ENCODE data around the gene USP32. TPM values are rescaled to one million over a fixed set of nuclear protein-coding genes. Genes with fewer than 3 reads are reported as not detected.

Gene USP32
- total and polyA plus RNA-seq, 7 experiments from 2014 or later, result 6.6 to 58.1 (median 35.2) TPM

DNA sequence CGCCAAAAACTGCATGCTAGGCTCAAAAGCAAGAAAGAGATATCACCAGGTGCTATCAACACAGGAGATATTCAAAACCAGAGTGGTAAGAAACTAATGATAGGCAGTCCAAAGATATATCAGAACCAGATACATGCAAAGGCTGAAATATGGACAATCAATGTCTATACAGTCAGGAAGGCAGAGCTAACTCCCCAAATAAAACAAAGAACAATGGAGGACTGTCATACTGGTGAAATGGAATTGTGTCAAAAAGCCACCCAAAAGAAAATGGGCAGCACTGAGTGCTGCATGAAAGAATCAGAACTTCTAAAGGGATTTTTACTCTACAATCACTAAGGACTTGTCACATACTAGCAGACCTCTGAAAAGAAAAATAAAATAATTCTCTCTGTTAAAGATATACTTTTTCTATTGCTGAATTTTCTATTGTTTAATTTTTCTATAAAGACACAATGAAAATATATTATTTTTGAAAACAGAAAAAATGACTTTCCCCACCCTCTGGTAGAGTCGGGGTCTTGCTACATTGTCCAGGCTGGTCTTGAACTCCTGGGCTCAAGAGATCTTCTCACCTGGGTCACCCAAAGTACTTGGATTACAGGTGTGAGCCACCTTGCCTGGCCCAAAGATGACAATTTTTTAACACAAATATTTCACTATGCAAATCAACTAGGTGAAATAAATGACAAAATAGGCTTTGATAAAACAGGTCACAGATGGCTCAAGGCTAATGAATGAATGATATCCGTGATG lies 98.2 kb downstream of the USP32 start:
- H3K4me1 ChIP-seq (ENCODE audit: control insufficient read depth in 2 of 2, insufficient read depth in 2 of 2, low read length in 2 of 2), result no peaks in the 10 kb centered on the region
- Mint-ChIP-seq H3K27ac (no peak overlapping the region), H3K36me3 (peaks cover 10 to 50% (median 26%) of the 10 kb centered on the region in 5 donors), H3K9me3 (peaks cover 0 to 2% (median 0%) of the 10 kb centered on the region in 11 donors), H3K4me3 (no peak overlapping the region), H3K4me1 (peaks cover 0 to 21% (median 4%) of the 10 kb centered on the region in 7 donors), H3K27me3 (no peaks in the 10 kb centered on the region)
- no peaks in the 10 kb centered on the region for H3K9me3 ChIP-seq (ENCODE audit: control insufficient read depth in 2 of 3, low read length in 3 of 3)
- H3K4me3 ChIP-seq (ENCODE audit: low read length), result no peak overlapping the region
- intact Hi-C loops (cut with micrococcal nuclease), result no loop called here
- POLR2A ChIA-PET, result no interaction called here
- H3K27me3 ChIP-seq (ENCODE audit: control insufficient read depth in 2 of 2, insufficient read depth in 2 of 2, low read length in 2 of 2), result no peaks in the 10 kb centered on the region
- no peaks in the 10 kb centered on the region for H3K36me3 ChIP-seq (ENCODE audit: control insufficient read depth in 2 of 3, insufficient read depth in 3 of 3, low read length in 3 of 3)
- no peak overlapping the region for H3K27ac ChIP-seq (ENCODE audit: low read depth, low read length)
- no peak for DNase-seq
- no peak for ATAC-seq
- CTCF ChIA-PET, result no interaction called here

DNA sequence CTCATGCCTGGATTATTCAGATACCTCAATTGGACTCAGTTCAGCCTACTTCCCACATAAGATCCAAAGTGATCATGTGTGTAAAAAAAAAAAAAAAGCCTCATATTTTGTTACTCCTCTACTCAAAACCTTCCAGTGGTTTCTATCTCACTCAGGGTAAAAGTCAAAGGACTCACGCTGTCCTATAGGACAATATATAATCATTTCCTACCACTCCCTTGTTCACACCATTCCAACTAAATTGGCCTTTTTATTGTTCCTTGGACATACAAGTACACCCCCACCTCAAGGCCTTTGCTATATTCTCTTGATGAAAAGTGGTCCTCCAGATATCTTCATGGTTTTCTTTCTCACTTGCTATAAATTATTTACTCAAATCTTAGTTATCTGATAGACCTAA lies 99.2 kb downstream of the USP32 start:
- Histone ChIP-seq H3K4me3 (ENCODE audit: low read length) (no peak overlapping the region), H3K36me3 (ENCODE audit: control insufficient read depth in 2 of 3, insufficient read depth in 3 of 3, low read length in 3 of 3) (no peaks in the 10 kb centered on the region), H3K27me3 (ENCODE audit: control insufficient read depth in 2 of 2, insufficient read depth in 2 of 2, low read length in 2 of 2) (no peaks in the 10 kb centered on the region), H3K9me3 (ENCODE audit: control insufficient read depth in 2 of 3, low read length in 3 of 3) (no peaks in the 10 kb centered on the region), H3K4me1 (ENCODE audit: control insufficient read depth in 2 of 2, insufficient read depth in 2 of 2, low read length in 2 of 2) (no peaks in the 10 kb centered on the region), H3K27ac (ENCODE audit: low read depth, low read length) (no peak overlapping the region)
- no peak for DNase-seq
- intact Hi-C loops (cut with micrococcal nuclease), result no loop called here
- Mint-ChIP-seq H3K27ac (no peak overlapping the region), H3K4me1 (peaks cover 0 to 21% (median 4%) of the 10 kb centered on the region in 7 donors), H3K9me3 (peaks cover 0 to 2% (median 0%) of the 10 kb centered on the region in 11 donors), H3K27me3 (no peaks in the 10 kb centered on the region), H3K36me3 (peaks cover 10 to 50% (median 26%) of the 10 kb centered on the region in 5 donors), H3K4me3 (no peak overlapping the region)
- ATAC-seq, result no peak
- POLR2A ChIA-PET, result no interaction called here
- CTCF ChIA-PET, result no interaction called here

DNA sequence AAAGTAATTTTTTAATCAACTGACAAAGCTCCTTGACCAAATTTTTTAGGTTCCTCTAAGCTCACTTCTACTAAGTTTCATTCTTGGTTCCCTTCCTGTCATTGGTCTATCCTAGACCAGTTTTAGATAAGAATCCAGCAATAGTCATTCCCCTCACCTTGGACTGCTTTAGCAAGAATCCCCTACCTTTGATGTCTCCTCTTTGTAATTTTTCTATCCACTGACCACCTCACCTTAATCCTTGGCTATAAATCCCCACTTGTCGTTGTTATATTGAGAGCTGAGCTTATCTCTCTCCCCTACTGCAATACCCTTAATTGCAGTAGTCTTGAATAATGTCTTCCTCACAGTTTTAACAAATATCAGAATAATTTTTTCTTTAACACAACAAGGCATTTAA lies 107.2 kb downstream of the USP32 start:
- no peak overlapping the region for H3K4me3 Mint-ChIP-seq
- DNase-seq (no peak), ATAC-seq (no peak)
- Histone ChIP-seq H3K4me1 (ENCODE audit: control insufficient read depth in 2 of 2, insufficient read depth in 2 of 2, low read length in 2 of 2) (peaks cover 0 to 4% of the 10 kb centered on the region in 2 donors), H3K27me3 (ENCODE audit: control insufficient read depth in 2 of 2, insufficient read depth in 2 of 2, low read length in 2 of 2) (no peaks in the 10 kb centered on the region), H3K36me3 (ENCODE audit: control insufficient read depth in 2 of 3, insufficient read depth in 3 of 3, low read length in 3 of 3) (peaks cover 0 to 9% (median 0%) of the 10 kb centered on the region in 3 experiments), H3K4me3 (ENCODE audit: low read length) (no peak overlapping the region), H3K27ac (ENCODE audit: low read depth, low read length) (no peak overlapping the region), H3K9me3 (ENCODE audit: control insufficient read depth in 2 of 3, low read length in 3 of 3) (no peaks in the 10 kb centered on the region)
- no peaks in the 10 kb centered on the region for H3K9me3 Mint-ChIP-seq
- peaks cover 0 to 14% (median 4%) of the 10 kb centered on the region in 7 donors for H3K4me1 Mint-ChIP-seq
- H3K36me3 Mint-ChIP-seq, result peaks cover 5 to 43% (median 29%) of the 10 kb centered on the region in 5 donors
- ChIA-PET CTCF (no interaction called here), POLR2A (no interaction called here)
- H3K27me3 Mint-ChIP-seq, result no peaks in the 10 kb centered on the region
- H3K27ac Mint-ChIP-seq, result no peak overlapping the region
- intact Hi-C loops (cut with micrococcal nuclease), result no loop called here

DNA sequence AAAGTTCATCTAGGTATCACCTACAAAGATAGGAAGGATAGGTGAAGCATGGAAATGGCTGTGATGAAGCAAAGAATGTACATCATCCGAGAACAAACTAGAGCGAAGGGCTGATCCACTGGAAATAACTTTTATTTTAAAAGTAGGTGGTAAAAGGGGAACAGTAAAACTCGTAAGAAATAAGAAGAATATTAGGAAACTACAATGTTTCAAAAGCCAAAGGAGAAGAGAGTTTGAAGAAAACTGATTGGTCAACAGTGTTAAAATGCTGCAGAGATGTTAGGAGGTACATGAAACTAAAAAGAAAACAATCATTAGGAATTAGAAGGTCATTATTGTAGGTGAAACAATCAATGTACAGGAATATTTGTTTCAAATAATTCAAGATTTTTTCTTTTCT lies 108.1 kb downstream of the USP32 start:
- CTCF ChIA-PET, result no interaction called here
- H3K36me3 ChIP-seq (ENCODE audit: control insufficient read depth in 2 of 3, insufficient read depth in 3 of 3, low read length in 3 of 3), result peaks cover 0 to 9% (median 0%) of the 10 kb centered on the region in 3 experiments
- intact Hi-C loops (cut with micrococcal nuclease), result no loop called here

DNA sequence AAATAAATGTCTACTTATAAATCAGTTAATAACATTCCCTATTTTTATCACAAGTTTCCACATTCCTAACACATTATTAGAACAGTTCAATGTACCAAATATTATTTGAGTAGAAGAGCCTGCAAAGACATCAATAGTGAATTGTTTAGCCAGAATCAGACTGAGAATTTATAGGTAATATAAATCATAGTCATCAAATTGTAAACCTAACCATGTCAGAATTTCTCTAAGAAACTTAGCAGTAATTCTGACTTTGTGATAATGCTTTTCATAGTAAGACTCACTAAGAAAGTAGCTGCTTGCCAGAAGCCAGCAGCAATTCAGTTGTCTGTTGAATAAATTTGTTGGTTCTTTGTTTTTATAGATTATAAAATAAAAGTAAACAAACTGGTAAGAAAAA lies 111.3 kb downstream of the USP32 start:
- intact Hi-C loops (cut with micrococcal nuclease), result no loop called here

More for the DNA sequence above, 108.1 kb downstream of the USP32 start:
- no peak for ATAC-seq
- H3K27me3 ChIP-seq (ENCODE audit: control insufficient read depth in 2 of 2, insufficient read depth in 2 of 2, low read length in 2 of 2), result no peaks in the 10 kb centered on the region
- Mint-ChIP-seq H3K36me3 (peaks cover 5 to 39% (median 29%) of the 10 kb centered on the region in 5 donors), H3K4me3 (no peak overlapping the region), H3K27ac (no peak overlapping the region), H3K27me3 (no peaks in the 10 kb centered on the region), H3K4me1 (peaks cover under 1 to 14% (median 4%) of the 10 kb centered on the region in 7 donors), H3K9me3 (no peaks in the 10 kb centered on the region)
- no peaks in the 10 kb centered on the region for H3K9me3 ChIP-seq (ENCODE audit: control insufficient read depth in 2 of 3, low read length in 3 of 3)
- no peak for DNase-seq
- no peak overlapping the region for H3K27ac ChIP-seq (ENCODE audit: low read depth, low read length)
- peaks cover 0 to 4% of the 10 kb centered on the region in 2 donors for H3K4me1 ChIP-seq (ENCODE audit: control insufficient read depth in 2 of 2, insufficient read depth in 2 of 2, low read length in 2 of 2)
- POLR2A ChIA-PET, result no interaction called here
- no peak overlapping the region for H3K4me3 ChIP-seq (ENCODE audit: low read length)

DNA sequence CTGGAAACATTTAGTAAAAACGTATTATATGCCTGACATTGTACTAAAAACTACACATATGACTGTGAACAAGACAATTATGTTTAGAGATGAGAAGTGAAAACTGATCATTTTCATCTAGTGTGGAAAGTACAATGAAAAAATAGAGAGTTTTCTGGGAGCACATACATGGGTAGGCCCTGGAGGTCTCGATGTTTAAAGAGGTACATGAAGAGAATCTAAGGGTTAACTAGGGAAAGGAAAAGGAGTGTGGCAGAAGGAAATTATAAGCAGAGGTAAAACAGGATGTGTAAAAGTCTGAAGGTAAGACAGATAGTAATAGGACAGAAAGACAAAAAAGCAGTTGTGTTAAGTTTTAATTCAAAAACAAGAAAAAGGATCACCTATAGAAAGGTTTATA lies 113.7 kb downstream of the USP32 start:
- intact Hi-C loops (cut with micrococcal nuclease), result no loop called here
- Histone ChIP-seq H3K4me3 (ENCODE audit: low read length) (no peak overlapping the region), H3K9me3 (ENCODE audit: control insufficient read depth in 2 of 3, low read length in 3 of 3) (no peaks in the 10 kb centered on the region), H3K4me1 (ENCODE audit: control insufficient read depth in 2 of 2, insufficient read depth in 2 of 2, low read length in 2 of 2) (no peaks in the 10 kb centered on the region), H3K27ac (ENCODE audit: low read depth, low read length) (no peak overlapping the region), H3K27me3 (ENCODE audit: control insufficient read depth in 2 of 2, insufficient read depth in 2 of 2, low read length in 2 of 2) (no peaks in the 10 kb centered on the region), H3K36me3 (ENCODE audit: control insufficient read depth in 2 of 3, insufficient read depth in 3 of 3, low read length in 3 of 3) (no peaks in the 10 kb centered on the region)
- Mint-ChIP-seq H3K4me3 (no peak overlapping the region), H3K4me1 (peaks cover 0 to 14% (median 8%) of the 10 kb centered on the region in 7 donors), H3K9me3 (no peaks in the 10 kb centered on the region), H3K27me3 (no peaks in the 10 kb centered on the region), H3K27ac (peak overlapping the region in 2 of 9 donors; percentile 12 to 28), H3K36me3 (peaks cover 0 to 26% (median 16%) of the 10 kb centered on the region in 5 donors)
- POLR2A ChIA-PET, result no interaction called here
- no peak for DNase-seq
- no peak for ATAC-seq
- CTCF ChIA-PET, result no interaction called here

More for the DNA sequence above, 111.3 kb downstream of the USP32 start:
- Histone ChIP-seq H3K4me3 (ENCODE audit: low read length) (no peak overlapping the region), H3K27ac (ENCODE audit: low read depth, low read length) (no peak overlapping the region), H3K36me3 (ENCODE audit: control insufficient read depth in 2 of 3, insufficient read depth in 3 of 3, low read length in 3 of 3) (no peaks in the 10 kb centered on the region), H3K9me3 (ENCODE audit: control insufficient read depth in 2 of 3, low read length in 3 of 3) (no peaks in the 10 kb centered on the region), H3K27me3 (ENCODE audit: control insufficient read depth in 2 of 2, insufficient read depth in 2 of 2, low read length in 2 of 2) (no peaks in the 10 kb centered on the region), H3K4me1 (ENCODE audit: control insufficient read depth in 2 of 2, insufficient read depth in 2 of 2, low read length in 2 of 2) (peaks cover 0 to 4% of the 10 kb centered on the region in 2 donors)
- no peak for ATAC-seq
- no peak for DNase-seq
- Mint-ChIP-seq H3K4me1 (peaks cover 1 to 20% (median 8%) of the 10 kb centered on the region in 7 donors), H3K36me3 (peaks cover 4 to 33% (median 22%) of the 10 kb centered on the region in 5 donors), H3K4me3 (no peak overlapping the region), H3K27ac (no peak overlapping the region), H3K27me3 (no peaks in the 10 kb centered on the region), H3K9me3 (no peaks in the 10 kb centered on the region)
- ChIA-PET POLR2A (no interaction called here), CTCF (no interaction called here)

DNA sequence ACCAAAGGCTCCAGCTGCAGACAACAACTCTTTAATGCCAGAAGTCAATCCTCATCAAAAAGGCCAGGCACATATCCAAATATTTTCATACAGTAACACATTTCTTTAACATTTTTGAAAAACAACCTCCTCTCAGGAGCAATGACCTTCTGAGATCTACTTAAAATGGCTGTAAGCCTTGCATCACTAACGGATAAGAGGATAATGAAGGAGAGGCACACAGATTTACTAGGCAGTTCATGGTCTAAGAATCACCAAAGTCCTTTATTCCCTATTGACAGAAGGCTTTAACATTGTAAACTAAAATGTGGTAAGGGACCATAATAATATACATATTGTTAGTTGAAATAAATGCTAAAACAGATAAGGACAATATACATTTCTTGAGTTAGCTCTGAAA lies 114.7 kb downstream of the USP32 start:
- intact Hi-C loops (cut with micrococcal nuclease), result no loop called here
- ATAC-seq, result no peak

More for the DNA sequence above, 114.7 kb downstream of the USP32 start:
- Mint-ChIP-seq H3K27me3 (no peaks in the 10 kb centered on the region), H3K36me3 (peaks cover 0 to 25% (median 11%) of the 10 kb centered on the region in 5 donors), H3K4me3 (no peak overlapping the region), H3K9me3 (no peaks in the 10 kb centered on the region), H3K27ac (no peak overlapping the region), H3K4me1 (peaks cover 0 to 12% (median 6%) of the 10 kb centered on the region in 7 donors)
- Histone ChIP-seq H3K4me1 (ENCODE audit: control insufficient read depth in 2 of 2, insufficient read depth in 2 of 2, low read length in 2 of 2) (no peaks in the 10 kb centered on the region), H3K9me3 (ENCODE audit: control insufficient read depth in 2 of 3, low read length in 3 of 3) (no peaks in the 10 kb centered on the region), H3K27me3 (ENCODE audit: control insufficient read depth in 2 of 2, insufficient read depth in 2 of 2, low read length in 2 of 2) (no peaks in the 10 kb centered on the region), H3K27ac (ENCODE audit: low read depth, low read length) (no peak overlapping the region), H3K36me3 (ENCODE audit: control insufficient read depth in 2 of 3, insufficient read depth in 3 of 3, low read length in 3 of 3) (no peaks in the 10 kb centered on the region), H3K4me3 (ENCODE audit: low read length) (no peak overlapping the region)
- ChIA-PET CTCF (no interaction called here), POLR2A (no interaction called here)
- no peak for DNase-seq
